ENCODE data around the gene ZBTB7C. TPM values are rescaled to one million over a fixed set of nuclear protein-coding genes. Genes with fewer than 3 reads are reported as not detected.

ZBTB7C gene
- total RNA-seq, 1 experiment from 2014 or later: not detected

DNA sequence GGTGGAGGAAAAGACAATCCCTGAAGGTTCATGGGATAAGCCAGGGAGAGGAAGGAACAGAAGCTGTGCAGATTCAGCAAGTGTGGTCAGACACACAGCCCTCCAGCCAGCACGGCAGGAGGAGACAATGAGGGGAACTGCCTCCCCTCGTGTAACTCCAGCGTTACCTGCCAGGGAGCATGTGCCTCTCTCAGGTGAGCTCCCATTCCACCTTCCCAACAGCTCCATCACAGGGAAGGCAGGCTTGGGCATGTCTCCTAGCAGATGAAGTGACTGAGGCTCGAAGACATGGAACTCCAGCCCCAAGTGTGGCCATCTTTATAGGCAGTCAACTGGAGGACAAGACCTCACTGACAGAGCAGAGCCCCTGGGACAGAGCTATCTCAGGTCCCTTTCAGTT lies 47.4 kb downstream of the ZBTB7C start:
- no peak for DNase-seq
- CTCF ChIA-PET: no interaction called here
- TF ChIP-seq, protein P1, sequence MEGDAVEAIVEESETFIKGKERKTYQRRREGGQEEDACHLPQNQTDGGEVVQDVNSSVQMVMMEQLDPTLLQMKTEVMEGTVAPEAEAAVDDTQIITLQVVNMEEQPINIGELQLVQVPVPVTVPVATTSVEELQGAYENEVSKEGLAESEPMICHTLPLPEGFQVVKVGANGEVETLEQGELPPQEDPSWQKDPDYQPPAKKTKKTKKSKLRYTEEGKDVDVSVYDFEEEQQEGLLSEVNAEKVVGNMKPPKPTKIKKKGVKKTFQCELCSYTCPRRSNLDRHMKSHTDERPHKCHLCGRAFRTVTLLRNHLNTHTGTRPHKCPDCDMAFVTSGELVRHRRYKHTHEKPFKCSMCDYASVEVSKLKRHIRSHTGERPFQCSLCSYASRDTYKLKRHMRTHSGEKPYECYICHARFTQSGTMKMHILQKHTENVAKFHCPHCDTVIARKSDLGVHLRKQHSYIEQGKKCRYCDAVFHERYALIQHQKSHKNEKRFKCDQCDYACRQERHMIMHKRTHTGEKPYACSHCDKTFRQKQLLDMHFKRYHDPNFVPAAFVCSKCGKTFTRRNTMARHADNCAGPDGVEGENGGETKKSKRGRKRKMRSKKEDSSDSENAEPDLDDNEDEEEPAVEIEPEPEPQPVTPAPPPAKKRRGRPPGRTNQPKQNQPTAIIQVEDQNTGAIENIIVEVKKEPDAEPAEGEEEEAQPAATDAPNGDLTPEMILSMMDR (IDR thresholded peaks at IDR 0.05; ENCODE audit: unreplicated experiment): no peak
- H3K27me3 Mint-ChIP-seq (ENCODE audit: unreplicated experiment): peaks cover 66% of the 10 kb centered on the region
- intact Hi-C loops (cut with micrococcal nuclease; ENCODE audit: unreplicated experiment): no loop called here
- no peaks in the 10 kb centered on the region for H3K36me3 Mint-ChIP-seq (ENCODE audit: insufficient read depth, unreplicated experiment)
- no TSS peak for BruUV-seq (replicated peaks)
- H3K27ac Mint-ChIP-seq (ENCODE audit: unreplicated experiment): no peak overlapping the region
- no peak overlapping the region for H3K4me3 Mint-ChIP-seq (ENCODE audit: low read depth, unreplicated experiment)
- H3K4me1 Mint-ChIP-seq (ENCODE audit: low read depth, unreplicated experiment): no peaks in the 10 kb centered on the region
- H3K9me3 Mint-ChIP-seq (ENCODE audit: low read depth, unreplicated experiment): peaks cover 3% of the 10 kb centered on the region

DNA sequence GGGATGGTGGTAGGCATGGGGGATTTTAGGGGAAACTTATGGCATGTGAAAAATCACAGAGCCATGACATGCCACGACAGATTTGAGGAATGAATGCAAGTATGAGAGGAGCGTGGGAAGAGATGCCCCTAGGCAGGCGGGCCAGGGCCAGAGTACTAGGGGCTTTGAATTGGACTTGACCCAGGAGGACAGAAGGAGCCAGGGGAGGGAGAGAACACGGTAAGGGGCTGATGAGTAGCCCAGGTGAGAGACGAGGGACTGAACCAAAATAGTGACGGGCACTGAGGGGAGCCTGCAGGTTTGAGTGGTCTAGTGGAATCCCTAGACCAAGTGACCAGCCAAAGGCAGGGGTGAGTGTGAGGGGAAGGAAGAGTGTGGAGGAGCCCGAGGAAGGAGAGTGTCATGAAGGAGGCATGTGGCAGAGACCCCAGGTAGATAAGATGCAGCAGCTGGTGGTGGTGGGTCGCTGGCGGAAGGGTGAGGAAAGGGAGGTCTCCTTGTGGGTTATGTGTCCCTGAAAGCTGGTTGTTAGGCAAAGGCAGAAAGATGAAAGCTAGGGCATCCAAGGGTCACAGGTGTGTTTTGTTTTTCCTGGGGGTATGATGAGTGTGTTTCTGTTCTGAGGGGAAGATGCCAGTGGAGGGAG lies 48.7 kb downstream of the ZBTB7C start:
- H3K4me3 Mint-ChIP-seq (ENCODE audit: low read depth, unreplicated experiment): no peak overlapping the region
- no peak overlapping the region for H3K27ac Mint-ChIP-seq (ENCODE audit: unreplicated experiment)
- no peaks in the 10 kb centered on the region for H3K4me1 Mint-ChIP-seq (ENCODE audit: low read depth, unreplicated experiment)
- H3K36me3 Mint-ChIP-seq (ENCODE audit: insufficient read depth, unreplicated experiment): no peaks in the 10 kb centered on the region
- TF ChIP-seq, protein P1 (IDR thresholded peaks at IDR 0.05; ENCODE audit: unreplicated experiment): no peak
- intact Hi-C loops (cut with micrococcal nuclease; ENCODE audit: unreplicated experiment): no loop called here
- CTCF ChIA-PET: no interaction called here
- peaks cover 79% of the 10 kb centered on the region for H3K27me3 Mint-ChIP-seq (ENCODE audit: unreplicated experiment)
- no TSS peak for BruUV-seq (replicated peaks)
- H3K9me3 Mint-ChIP-seq (ENCODE audit: low read depth, unreplicated experiment): peaks cover 1% of the 10 kb centered on the region
- DNase-seq: no peak

- intact Hi-C loops (cut with micrococcal nuclease; ENCODE audit: unreplicated experiment): no loop called here
- peaks cover 86% of the 10 kb centered on the region for H3K27me3 Mint-ChIP-seq (ENCODE audit: unreplicated experiment)
These were observed 49.6 kb downstream of the ZBTB7C start for GRCh38 chr18:48359626-48360025.

GRCh38 chr18:48358868-48359267 lies 50.3 kb downstream of the ZBTB7C start:
- H3K4me3 Mint-ChIP-seq (ENCODE audit: low read depth, unreplicated experiment): no peak overlapping the region
- no peak for DNase-seq
- H3K27ac Mint-ChIP-seq (ENCODE audit: unreplicated experiment): no peak overlapping the region
- H3K36me3 Mint-ChIP-seq (ENCODE audit: insufficient read depth, unreplicated experiment): no peaks in the 10 kb centered on the region
- intact Hi-C loops (cut with micrococcal nuclease; ENCODE audit: unreplicated experiment): no loop called here
- no peaks in the 10 kb centered on the region for H3K9me3 Mint-ChIP-seq (ENCODE audit: low read depth, unreplicated experiment)
- no peaks in the 10 kb centered on the region for H3K4me1 Mint-ChIP-seq (ENCODE audit: low read depth, unreplicated experiment)
- peaks cover 86% of the 10 kb centered on the region for H3K27me3 Mint-ChIP-seq (ENCODE audit: unreplicated experiment)
- TF ChIP-seq, protein P1 (IDR thresholded peaks at IDR 0.05; ENCODE audit: unreplicated experiment): no peak
- CTCF ChIA-PET: no interaction called here
- BruUV-seq (replicated peaks): no TSS peak

More at GRCh38 chr18:48359626-48360025, 49.6 kb downstream of the ZBTB7C start:
- Mint-ChIP-seq H3K36me3 (ENCODE audit: insufficient read depth, unreplicated experiment) (no peaks in the 10 kb centered on the region), H3K27ac (ENCODE audit: unreplicated experiment) (no peak overlapping the region), H3K4me1 (ENCODE audit: low read depth, unreplicated experiment) (no peaks in the 10 kb centered on the region), H3K9me3 (ENCODE audit: low read depth, unreplicated experiment) (no peaks in the 10 kb centered on the region), H3K4me3 (ENCODE audit: low read depth, unreplicated experiment) (no peak overlapping the region)
- TF ChIP-seq, protein P1 (IDR thresholded peaks at IDR 0.05; ENCODE audit: unreplicated experiment): no peak
- no peak for DNase-seq
- CTCF ChIA-PET: no interaction called here
- BruUV-seq (replicated peaks): no TSS peak

All from Calu3 (cell line).